ENCODE measurements around the gene MYOM3. TPM values are rescaled to one million over a fixed set of nuclear protein-coding genes. Genes with fewer than 3 reads are reported as not detected.
"Not testable (repeated sequence)": the region's sequence is repeated elsewhere in the genome, so short reads cannot be mapped to it uniquely, and the experiment has no call there.

The MYOM3 gene
- total RNA-seq, 2 donors from 2014 or later, result not detected

- Mint-ChIP-seq H3K27ac (no peak overlapping the region), H3K36me3 (ENCODE audit: insufficient read depth in 2 of 2) (no peaks in the 10 kb centered on the region), H3K9me3 (no peaks in the 10 kb centered on the region), H3K4me1 (ENCODE audit: low read depth) (no peaks in the 10 kb centered on the region), H3K4me3 (no peak overlapping the region), H3K27me3 (ENCODE audit: low read depth) (no peaks in the 10 kb centered on the region)
- ATAC-seq (replicated peaks in 1 of 2), result no peak
- DNase-seq, result no peak
Observed at GRCh38 chr1:24058671-24059455, 53.1 kb downstream of the MYOM3 start.

- ATAC-seq (replicated peaks in 1 of 2) (no peak), DNase-seq (no peak)
- Mint-ChIP-seq H3K4me3 (no peak overlapping the region), H3K4me1 (ENCODE audit: low read depth) (no peaks in the 10 kb centered on the region), H3K36me3 (ENCODE audit: insufficient read depth in 2 of 2) (no peaks in the 10 kb centered on the region), H3K9me3 (no peaks in the 10 kb centered on the region), H3K27ac (no peak overlapping the region), H3K27me3 (ENCODE audit: low read depth) (no peaks in the 10 kb centered on the region)
Observed at GRCh38 chr1:24057171-24057570, 54.8 kb downstream of the MYOM3 start.

GRCh38 chr1:24055681-24056080 is 56.3 kb downstream of the MYOM3 start:
- ATAC-seq (replicated peaks in 1 of 2) (no peak), DNase-seq (no peak)
- Mint-ChIP-seq H3K9me3 (no peaks in the 10 kb centered on the region), H3K27me3 (ENCODE audit: low read depth) (no peaks in the 10 kb centered on the region), H3K27ac (no peak overlapping the region), H3K4me1 (ENCODE audit: low read depth) (no peaks in the 10 kb centered on the region), H3K4me3 (no peak overlapping the region), H3K36me3 (ENCODE audit: insufficient read depth in 2 of 2) (no peaks in the 10 kb centered on the region)

GRCh38 chr1:24052220-24052619 is 59.7 kb downstream of the MYOM3 start:
- H3K9me3 Mint-ChIP-seq, result no peaks in the 10 kb centered on the region
- DNase-seq (no peak), ATAC-seq (replicated peaks in 1 of 2) (no peak)
- no peaks in the 10 kb centered on the region for H3K27me3 Mint-ChIP-seq (ENCODE audit: low read depth)
- no peaks in the 10 kb centered on the region for H3K4me1 Mint-ChIP-seq (ENCODE audit: low read depth)
- no peaks in the 10 kb centered on the region for H3K36me3 Mint-ChIP-seq (ENCODE audit: insufficient read depth in 2 of 2)
- H3K4me3 Mint-ChIP-seq, result no peak overlapping the region
- H3K27ac Mint-ChIP-seq, result no peak overlapping the region

- no peaks in the 10 kb centered on the region for H3K27me3 Mint-ChIP-seq (ENCODE audit: low read depth)
- no peak overlapping the region for H3K4me3 Mint-ChIP-seq
- no peak for DNase-seq
- peak overlapping the region; percentile 80 for H3K27ac Mint-ChIP-seq
- H3K36me3 Mint-ChIP-seq (ENCODE audit: insufficient read depth in 2 of 2), result no peaks in the 10 kb centered on the region
- ATAC-seq (replicated peaks in 1 of 2), result no peak
- no peaks in the 10 kb centered on the region for H3K9me3 Mint-ChIP-seq
- peaks cover under 1% of the 10 kb centered on the region for H3K4me1 Mint-ChIP-seq (ENCODE audit: low read depth)
Observed at GRCh38 chr1:24051206-24051945, 60.6 kb downstream of the MYOM3 start.

GRCh38 chr1:24049733-24050132 is 62.2 kb downstream of the MYOM3 start:
- no peaks in the 10 kb centered on the region for H3K36me3 Mint-ChIP-seq (ENCODE audit: insufficient read depth in 2 of 2)
- no peaks in the 10 kb centered on the region for H3K27me3 Mint-ChIP-seq (ENCODE audit: low read depth)

GRCh38 chr1:24048894-24049293 is 63.0 kb downstream of the MYOM3 start:
- H3K9me3 Mint-ChIP-seq; H3K4me1 Mint-ChIP-seq (ENCODE audit: low read depth); ATAC-seq (replicated peaks in 1 of 2): not testable (repeated sequence)

More at GRCh38 chr1:24049733-24050132, 62.2 kb downstream of the MYOM3 start:
- peaks cover 7% of the 10 kb centered on the region for H3K4me1 Mint-ChIP-seq (ENCODE audit: low read depth)
- no peak overlapping the region for H3K4me3 Mint-ChIP-seq
- DNase-seq (no peak), ATAC-seq (replicated peaks in 1 of 2) (no peak)
- H3K27ac Mint-ChIP-seq, result no peak overlapping the region
- H3K9me3 Mint-ChIP-seq, result no peaks in the 10 kb centered on the region

GRCh38 chr1:24048205-24048869 is 63.6 kb downstream of the MYOM3 start:
- no peak overlapping the region for H3K4me3 Mint-ChIP-seq

More at GRCh38 chr1:24048894-24049293, 63.0 kb downstream of the MYOM3 start:
- H3K27me3 Mint-ChIP-seq (ENCODE audit: low read depth); H3K4me3 Mint-ChIP-seq; H3K27ac Mint-ChIP-seq; H3K36me3 Mint-ChIP-seq (ENCODE audit: insufficient read depth in 2 of 2); DNase-seq: not testable (repeated sequence)

GRCh38 chr1:24047110-24047477 is 64.8 kb downstream of the MYOM3 start:
- Mint-ChIP-seq H3K27me3 (ENCODE audit: low read depth) (no peaks in the 10 kb centered on the region), H3K27ac (no peak overlapping the region), H3K36me3 (ENCODE audit: insufficient read depth in 2 of 2) (no peaks in the 10 kb centered on the region), H3K9me3 (no peaks in the 10 kb centered on the region), H3K4me1 (ENCODE audit: low read depth) (peaks cover 7% of the 10 kb centered on the region), H3K4me3 (no peak overlapping the region)
- ATAC-seq (replicated peaks in 1 of 2) (no peak), DNase-seq (no peak)

More at GRCh38 chr1:24048205-24048869, 63.6 kb downstream of the MYOM3 start:
- Mint-ChIP-seq H3K27ac (no peak overlapping the region), H3K9me3 (no peaks in the 10 kb centered on the region), H3K4me1 (ENCODE audit: low read depth) (peaks cover 7% of the 10 kb centered on the region), H3K36me3 (ENCODE audit: insufficient read depth in 2 of 2) (no peaks in the 10 kb centered on the region), H3K27me3 (ENCODE audit: low read depth) (no peaks in the 10 kb centered on the region)
- ATAC-seq (replicated peaks in 1 of 2) (no peak), DNase-seq (no peak)

- Mint-ChIP-seq H3K27me3 (ENCODE audit: low read depth) (no peaks in the 10 kb centered on the region), H3K9me3 (no peaks in the 10 kb centered on the region), H3K4me3 (no peak overlapping the region), H3K36me3 (ENCODE audit: insufficient read depth in 2 of 2) (no peaks in the 10 kb centered on the region), H3K4me1 (ENCODE audit: low read depth) (peaks cover 7% of the 10 kb centered on the region), H3K27ac (no peak overlapping the region)
- ATAC-seq (replicated peaks in 1 of 2) (no peak), DNase-seq (no peak)
Observed at GRCh38 chr1:24045771-24046170, 66.2 kb downstream of the MYOM3 start.

- H3K27ac Mint-ChIP-seq; H3K9me3 Mint-ChIP-seq; H3K4me1 Mint-ChIP-seq (ENCODE audit: low read depth); ATAC-seq (replicated peaks in 1 of 2); H3K4me3 Mint-ChIP-seq; H3K36me3 Mint-ChIP-seq (ENCODE audit: insufficient read depth in 2 of 2); DNase-seq; H3K27me3 Mint-ChIP-seq (ENCODE audit: low read depth): not testable (repeated sequence)
Observed at GRCh38 chr1:24044672-24045071, 67.3 kb downstream of the MYOM3 start.

GRCh38 chr1:24043345-24044032 is 68.4 kb downstream of the MYOM3 start:
- Mint-ChIP-seq H3K27ac (no peak overlapping the region), H3K36me3 (ENCODE audit: insufficient read depth in 2 of 2) (no peaks in the 10 kb centered on the region), H3K27me3 (ENCODE audit: low read depth) (no peaks in the 10 kb centered on the region), H3K4me3 (no peak overlapping the region), H3K4me1 (ENCODE audit: low read depth) (peaks cover 7% of the 10 kb centered on the region), H3K9me3 (no peaks in the 10 kb centered on the region)
- no peak for ATAC-seq (replicated peaks in 1 of 2)
- DNase-seq, result no peak

- Mint-ChIP-seq H3K9me3 (no peaks in the 10 kb centered on the region), H3K27me3 (ENCODE audit: low read depth) (no peaks in the 10 kb centered on the region), H3K36me3 (ENCODE audit: insufficient read depth in 2 of 2) (no peaks in the 10 kb centered on the region), H3K27ac (no peak overlapping the region), H3K4me3 (no peak overlapping the region), H3K4me1 (ENCODE audit: low read depth) (peaks cover 7% of the 10 kb centered on the region)
- DNase-seq, result no peak
- ATAC-seq (replicated peaks in 1 of 2), result no peak
Observed at GRCh38 chr1:24042315-24042714, 69.6 kb downstream of the MYOM3 start.

All from activated T-cell treated with anti-CD3 and anti-CD28 coated beads, Interleukin-2, amount 50 U/mL, for 72 hours (primary cell).